ENCODE results near the gene AVEN. TPM values are rescaled to one million over a fixed set of nuclear protein-coding genes. Genes with fewer than 3 reads are reported as not detected.

AVEN gene
- total and polyA plus RNA-seq, 9 of the 15 experiments (the other 6 are each of a cell fraction or from before 2014, with no cell fraction given): 1.5 to 6.4 (median 4.7) TPM

GRCh38 chr15:33980159-33980558, 58.8 kb downstream of the AVEN start:
- H3K9ac ChIP-seq (ENCODE audit: insufficient read depth in 1 of 2, low read depth in 2 of 2, low read length in 2 of 2): no peak overlapping the region
- no peaks in the 10 kb centered on the region; the same call in 1 of the 2 replicates for H4K20me1 ChIP-seq (replicated peaks; ENCODE audit: control insufficient read depth, insufficient read depth, low read length)
- no peak for DNase-seq (ENCODE audit: extremely low read depth in 1 of 4, low spot score in 3 of 4)
- H3K27ac ChIP-seq (ENCODE audit: extremely low read depth, low read depth, low read length): no peak overlapping the region
- ChIA-PET POLR2A (no interaction called here), CTCF (ENCODE audit: low intra/inter-chr PET ratio) (no interaction called here)
- intact Hi-C loops (cut with micrococcal nuclease): no loop called here
- H3K27me3 ChIP-seq (ENCODE audit: control insufficient read depth in 2 of 2, insufficient read depth in 2 of 2, low read length in 2 of 2): no peaks in the 10 kb centered on the region; a peak in 2 of 5 replicates
- no peaks in the 10 kb centered on the region for H3K4me1 ChIP-seq (replicated peaks in 1 of 2; ENCODE audit: control insufficient read depth in 2 of 2, insufficient read depth in 2 of 2, low read length in 2 of 2)
- in situ Hi-C loops (cut with MboI): no loop called here
- no TSS peak for BruUV-seq (replicated peaks)
- FAIRE-seq: peak; percentile 11
- WGBS (ENCODE audit: insufficient coverage, low coverage, missing lambda C conversion rate): 3% methylated on average over 7 of the region's 7 CpGs
- no peak overlapping the region for H3K4me3 ChIP-seq
- ATAC-seq: no peak
- H2AFZ ChIP-seq (ENCODE audit: low read depth, low read length): no peak overlapping the region
- no peaks in the 10 kb centered on the region for H3K9me1 ChIP-seq (ENCODE audit: control insufficient read depth, insufficient read depth, low read length)
- H3K36me3 ChIP-seq (ENCODE audit: control insufficient read depth, insufficient read depth, low read length): no peaks in the 10 kb centered on the region
- no peak overlapping the region for H3K4me2 ChIP-seq (ENCODE audit: insufficient read depth, low read length)
- no peaks in the 10 kb centered on the region for H3K79me2 ChIP-seq (ENCODE audit: control insufficient read depth, insufficient read depth, low read length)
- no peaks in the 10 kb centered on the region for H3K9me3 ChIP-seq (replicated peaks; ENCODE audit: control insufficient read depth, insufficient read depth, low read depth, low read length)
- TF ChIP-seq ZNF282 (CRISPR knock-in tag; IDR thresholded peaks at IDR 0.05): no peak
- TF ChIP-seq RBM15 (IDR thresholded peaks at IDR 0.05; ENCODE audit: insufficient read depth, low read length): no peak
- no peak for TF ChIP-seq GMEB1 (CRISPR knock-in tag; IDR thresholded peaks at IDR 0.05)
- no peak for TF ChIP-seq FOXP4 (CRISPR knock-in tag; IDR thresholded peaks at IDR 0.05; ENCODE audit: borderline replicate concordance)
- no peak for TF ChIP-seq MCM7 (IDR thresholded peaks at IDR 0.05)
- TF ChIP-seq KAT8 (IDR thresholded peaks at IDR 0.05; ENCODE audit: low read depth): no peak
- TF ChIP-seq BRF2 (IDR thresholded peaks at IDR 0.05; ENCODE audit: borderline replicate concordance, insufficient read depth, insufficient read length): no peak
- no peak for TF ChIP-seq SMAD3 (CRISPR knock-in tag; conservative IDR thresholded peaks at IDR 0.05)
- no peak for TF ChIP-seq ZBED1 (IDR thresholded peaks at IDR 0.05)
- no peak for TF ChIP-seq POLR2A (conservative IDR thresholded peaks at IDR 0.05)
- TF ChIP-seq ZC3H4 (CRISPR knock-in tag; IDR thresholded peaks at IDR 0.05; ENCODE audit: borderline replicate concordance): no peak
- no peak for TF ChIP-seq ZNF263 (CRISPR knock-in tag; IDR thresholded peaks at IDR 0.05; ENCODE audit: borderline replicate concordance)
- no peak for TF ChIP-seq ZNF518B (CRISPR knock-in tag; IDR thresholded peaks at IDR 0.05)
- no peak for TF ChIP-seq HMBOX1 (IDR thresholded peaks at IDR 0.05)
- no peak for TF ChIP-seq ZNF778 (CRISPR knock-in tag; IDR thresholded peaks at IDR 0.05)
